HG03025 (cell line): ENCODE results near the gene NDST1.
A peak's percentile ranks its signal among the peaks of the same experiment; 100 is the strongest.
"Not testable (repeated sequence)": the region's sequence is repeated elsewhere in the genome, so short reads cannot be mapped to it uniquely, and the experiment has no call there.

Experiments used
- ATAC-seq: cut with Tn5 transposase; IDR thresholded peaks from one replicate; pipeline ENCODE4 v1.9.1; 2021; ENCODE audit warnings: mild to moderate bottlenecking, moderate library complexity; ENCODE audit not compliant: unreplicated experiment, low FRiP score

The NDST1 gene

GRCh38 chr5:150507474-150508276, at the start of gene NDST1:
Gene NDST1 (plus strand): TSS chr5:150508131. CDS start chr5:150521255, 13,124 bp downstream.
- ATAC-seq: no peak

GRCh38 chr5:150458802-150459557, 49.0 kb upstream of the NDST1 start:
- ATAC-seq: peak; percentile 69

DNA sequence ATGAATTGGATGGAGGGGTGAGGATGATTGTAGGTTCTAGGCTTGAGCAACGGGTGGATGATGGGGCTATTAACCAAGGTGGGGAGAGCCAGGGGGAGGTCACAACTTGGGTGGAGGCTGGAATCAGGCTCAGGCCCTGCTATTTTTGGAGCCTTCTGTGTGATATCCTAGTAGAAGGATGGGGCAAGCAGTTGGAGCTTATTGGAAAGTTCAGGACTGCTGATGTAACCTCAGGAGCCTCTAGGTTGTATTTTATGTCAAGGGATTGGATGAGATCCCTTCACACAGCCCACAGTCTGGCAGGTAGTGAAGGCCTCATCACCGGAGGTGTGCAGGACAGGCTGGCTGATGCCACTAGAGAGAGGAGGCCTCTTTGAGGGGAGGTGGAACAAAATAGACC, 47.1 kb upstream of the NDST1 start:
- no peak for ATAC-seq

DNA sequence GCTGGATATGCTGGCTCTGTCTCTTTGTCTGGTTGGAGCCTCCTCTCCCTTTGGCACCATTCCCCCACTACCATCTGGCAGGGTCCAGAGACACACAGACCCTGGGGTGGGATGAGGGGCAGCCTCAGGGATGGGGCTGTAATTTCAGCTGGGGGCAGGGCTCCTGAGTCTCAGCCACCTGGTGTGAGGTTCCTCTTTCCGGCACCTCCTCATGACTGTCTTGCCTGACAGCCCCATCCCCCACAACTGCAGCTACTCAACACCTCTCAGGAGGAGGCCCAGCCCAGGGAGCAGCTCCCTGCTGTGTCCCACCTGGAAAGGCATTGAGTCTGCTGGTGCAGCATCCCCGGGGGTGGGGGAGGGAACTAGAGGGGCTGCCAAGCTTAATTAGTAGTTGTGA, 46.7 kb upstream of the NDST1 start:
- ATAC-seq: peak; percentile 50

DNA sequence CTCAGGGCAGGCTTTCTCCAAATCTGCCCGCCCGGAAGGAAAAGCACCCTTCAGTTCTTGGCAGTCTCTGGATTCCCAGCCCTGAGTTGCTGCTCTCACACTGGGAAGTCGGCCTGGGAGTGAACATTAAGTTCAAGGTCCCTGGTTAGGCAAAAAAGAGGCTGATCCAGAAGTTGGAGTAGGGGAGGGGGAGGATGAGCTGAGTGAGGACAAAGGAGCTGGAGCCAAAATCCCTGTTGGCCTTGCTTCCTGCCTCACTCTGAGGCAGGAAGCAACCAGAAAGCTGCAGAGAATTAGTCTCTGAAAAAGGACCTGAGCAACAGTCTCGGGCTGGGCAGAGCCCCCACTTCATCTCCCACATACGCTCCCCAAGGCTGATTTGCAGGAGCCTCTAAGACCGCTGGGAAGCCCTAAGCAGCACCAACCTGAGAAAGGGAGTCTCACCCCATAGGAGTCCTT, 43.3 kb upstream of the NDST1 start:
- ATAC-seq: no peak

DNA sequence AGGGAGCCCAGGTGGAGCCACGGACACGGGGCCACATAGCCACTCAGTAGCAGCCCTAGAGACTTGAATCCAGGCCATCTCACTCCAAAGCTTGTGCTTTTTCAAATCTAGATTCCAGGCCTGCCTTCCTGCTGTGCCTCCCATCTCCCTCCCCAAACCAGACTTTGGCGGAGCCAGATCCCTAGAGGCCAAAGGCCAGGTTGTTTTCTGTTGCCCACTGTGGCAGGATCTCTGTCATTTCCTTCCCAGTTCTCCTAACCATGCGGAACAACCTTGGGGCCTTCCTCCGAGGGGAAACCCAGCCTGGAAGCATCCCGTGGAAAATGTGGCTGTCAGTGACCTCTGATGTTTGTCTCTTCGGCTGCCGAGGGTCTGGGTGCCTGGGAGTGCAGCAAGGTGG, 42.0 kb upstream of the NDST1 start:
- ATAC-seq: no peak

DNA sequence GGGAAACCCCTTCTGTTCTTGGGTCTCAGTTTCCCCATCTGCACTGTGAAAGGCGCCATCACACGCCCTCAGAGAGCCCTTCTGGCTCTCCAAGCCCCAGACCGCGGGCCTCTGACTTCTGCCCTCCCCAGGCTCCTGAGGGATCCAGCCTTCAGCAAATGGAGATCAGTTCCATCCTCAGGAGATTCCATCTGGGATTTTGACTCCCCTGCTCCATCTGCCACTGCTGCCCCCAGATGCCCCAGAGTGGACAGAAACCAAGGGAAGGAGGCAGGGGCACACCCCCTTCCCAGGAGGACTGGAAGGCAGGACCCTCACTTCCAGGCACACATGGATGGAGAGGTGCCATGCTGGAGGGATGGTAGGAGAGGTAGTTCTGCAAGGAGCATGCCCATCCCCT, 39.7 kb upstream of the NDST1 start:
- ATAC-seq: no peak

DNA sequence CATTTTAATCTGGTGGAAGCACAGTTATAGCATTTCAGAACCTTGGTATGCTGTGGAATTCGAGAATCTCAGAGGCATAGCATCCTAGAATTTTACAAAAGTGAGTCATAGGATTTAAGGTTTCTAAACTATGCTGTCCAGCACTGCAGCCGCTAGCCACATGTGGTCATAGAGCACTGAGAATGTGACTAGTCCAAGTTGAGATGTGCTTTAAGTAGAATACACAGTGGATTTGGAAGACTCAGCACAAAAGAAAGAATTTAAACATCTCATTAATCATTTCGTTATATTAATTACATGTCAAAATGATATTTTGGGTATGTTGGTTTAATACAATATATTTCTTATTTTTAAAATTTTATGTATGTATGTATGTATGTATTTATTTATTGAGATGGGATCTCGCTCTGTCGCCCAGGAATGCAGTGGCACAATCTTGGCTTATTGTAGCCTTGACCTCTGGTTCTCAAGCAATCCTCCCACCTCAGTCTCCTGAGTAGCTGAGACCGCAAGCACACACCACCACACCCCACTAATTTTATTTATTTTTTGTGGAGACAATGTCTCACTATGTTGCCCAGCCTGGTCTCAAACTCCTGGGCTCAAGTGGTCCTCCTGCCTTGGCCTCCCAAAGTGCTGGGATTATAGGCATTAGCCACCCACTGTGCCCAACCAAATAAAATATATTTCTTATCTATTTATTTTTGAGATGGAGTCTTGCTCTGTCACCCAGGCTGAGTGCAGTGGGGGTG, 38.0 kb upstream of the NDST1 start:
- no peak for ATAC-seq

DNA sequence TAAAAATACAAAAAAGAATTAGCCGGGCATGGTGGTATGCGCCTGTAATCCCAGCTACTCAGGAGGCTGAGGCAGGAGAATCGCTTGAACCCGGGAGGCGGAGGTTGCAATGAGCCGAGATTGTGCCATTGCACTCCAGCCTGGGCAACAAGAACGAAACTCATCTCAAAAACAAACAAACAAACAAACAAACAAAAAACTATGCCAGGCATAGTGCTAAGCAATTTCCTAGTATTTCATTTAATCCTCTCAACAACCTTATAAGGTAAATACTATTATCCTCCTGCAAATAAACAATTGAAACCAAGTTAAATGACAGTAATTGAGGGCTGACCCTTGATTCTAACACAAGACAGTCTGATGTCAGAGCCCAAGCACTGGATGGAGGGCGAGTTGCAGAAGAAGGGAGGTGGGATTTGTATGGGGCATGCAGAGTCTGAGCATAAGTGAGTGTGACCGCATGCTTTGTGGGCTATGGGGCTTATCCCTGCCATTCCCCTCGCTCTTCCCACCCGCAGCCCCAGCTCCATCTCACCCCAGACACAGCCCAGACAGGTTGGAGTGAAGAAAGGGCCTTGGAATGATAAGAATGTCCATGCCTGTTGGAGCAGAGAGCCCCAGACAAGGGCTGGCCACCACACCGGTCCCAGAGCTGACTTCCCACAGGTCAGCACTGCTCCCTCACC, 34.1 kb upstream of the NDST1 start:
- ATAC-seq: no peak

DNA sequence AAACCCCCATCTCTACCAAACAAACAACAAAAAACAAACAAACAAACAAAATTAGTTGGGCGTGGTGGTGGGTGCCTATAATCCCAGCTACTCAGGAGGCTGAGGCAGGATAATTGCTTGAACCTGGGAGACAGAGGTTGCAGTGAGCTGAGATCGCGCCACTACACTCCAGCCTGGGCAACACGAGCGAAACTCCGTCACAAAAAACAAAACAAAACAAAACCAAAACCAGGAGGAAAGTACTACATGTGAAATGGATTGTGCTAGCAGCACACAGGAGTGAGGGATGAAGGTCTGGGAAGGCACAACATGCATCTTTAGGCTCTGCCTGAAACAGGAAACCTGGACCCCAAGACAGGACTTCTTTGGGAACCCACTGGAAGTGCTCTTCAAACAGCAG, 31.4 kb upstream of the NDST1 start:
- ATAC-seq: not testable (repeated sequence)

DNA sequence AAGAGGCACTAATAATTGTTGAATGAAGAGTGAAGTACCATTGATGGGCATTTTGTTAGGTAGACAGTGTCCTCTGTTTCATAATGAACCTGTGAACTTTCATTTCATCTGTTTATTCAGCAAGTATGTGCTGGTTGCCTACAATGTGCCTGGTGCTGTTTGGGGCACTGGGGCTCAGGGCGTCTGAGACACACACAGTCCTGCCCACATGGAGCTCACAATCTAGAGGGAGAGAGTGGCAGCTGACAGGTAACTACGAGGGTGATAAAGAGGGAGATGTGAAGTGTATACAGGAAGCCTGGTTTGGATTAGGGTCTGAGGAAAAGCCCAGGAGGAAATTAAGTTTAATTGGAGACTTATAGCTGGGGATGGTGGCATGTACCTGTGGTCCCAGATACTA, 28.5 kb upstream of the NDST1 start:
- no peak for ATAC-seq

- ATAC-seq: no peak
Observed at GRCh38 chr5:150481708-150481965, 26.3 kb upstream of the NDST1 start.

GRCh38 chr5:150481972-150482406, 25.9 kb upstream of the NDST1 start:
- no peak for ATAC-seq

GRCh38 chr5:150484964-150485692, 22.8 kb upstream of the NDST1 start:
- no peak for ATAC-seq

GRCh38 chr5:150485693-150486401, 22.1 kb upstream of the NDST1 start:
- ATAC-seq: no peak

- no peak for ATAC-seq
Observed at GRCh38 chr5:150486402-150487198, 21.3 kb upstream of the NDST1 start.

DNA sequence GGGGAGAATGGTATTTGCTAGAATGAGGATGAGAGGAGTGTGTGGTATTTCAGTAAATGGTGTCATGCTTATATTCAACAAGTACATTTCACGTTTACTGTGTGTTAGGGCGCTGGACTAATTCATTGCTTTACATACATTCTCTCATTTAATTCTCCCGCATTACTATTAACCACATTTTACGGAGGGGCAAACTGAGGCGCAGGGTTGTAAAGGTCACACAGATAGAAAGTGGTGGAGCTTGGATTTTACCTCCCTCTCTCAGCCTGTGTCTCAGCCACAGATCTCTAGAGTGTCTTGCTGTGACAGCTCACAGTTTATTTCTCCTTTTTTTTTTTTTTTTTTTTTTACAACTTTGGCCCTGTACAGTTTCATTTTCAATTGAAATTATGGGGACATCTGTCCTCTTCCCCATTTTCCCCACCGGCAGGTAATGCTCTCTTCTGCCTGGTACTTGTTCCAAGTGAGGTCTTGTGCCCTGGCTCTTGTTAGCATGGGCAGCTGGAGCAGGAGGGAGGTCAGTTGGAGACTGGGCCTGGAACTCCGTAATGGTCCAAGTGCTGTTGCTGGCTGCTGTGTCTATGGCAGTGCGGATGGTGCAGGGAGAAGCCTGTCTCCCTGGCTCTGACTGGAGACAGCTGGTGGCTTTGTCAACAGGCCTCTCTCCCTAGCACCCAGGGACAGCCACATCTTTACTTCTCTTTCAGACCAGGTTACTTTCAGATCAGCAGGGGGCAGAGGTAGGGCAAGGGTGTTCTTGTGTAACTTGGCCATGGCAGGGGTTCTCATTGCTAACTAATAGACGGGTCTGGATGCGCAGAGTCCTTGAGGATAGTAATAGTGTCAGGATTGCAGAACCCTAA, 20.5 kb upstream of the NDST1 start:
- ATAC-seq: no peak
